ENCODE results near the gene TRAPPC3. TPM values are rescaled to one million over a fixed set of nuclear protein-coding genes. Genes with fewer than 3 reads are reported as not detected.

Gene TRAPPC3
- total RNA-seq, 4 donors from 2014 or later, result 10.6 to 70.6 (median 38.1) TPM

DNA sequence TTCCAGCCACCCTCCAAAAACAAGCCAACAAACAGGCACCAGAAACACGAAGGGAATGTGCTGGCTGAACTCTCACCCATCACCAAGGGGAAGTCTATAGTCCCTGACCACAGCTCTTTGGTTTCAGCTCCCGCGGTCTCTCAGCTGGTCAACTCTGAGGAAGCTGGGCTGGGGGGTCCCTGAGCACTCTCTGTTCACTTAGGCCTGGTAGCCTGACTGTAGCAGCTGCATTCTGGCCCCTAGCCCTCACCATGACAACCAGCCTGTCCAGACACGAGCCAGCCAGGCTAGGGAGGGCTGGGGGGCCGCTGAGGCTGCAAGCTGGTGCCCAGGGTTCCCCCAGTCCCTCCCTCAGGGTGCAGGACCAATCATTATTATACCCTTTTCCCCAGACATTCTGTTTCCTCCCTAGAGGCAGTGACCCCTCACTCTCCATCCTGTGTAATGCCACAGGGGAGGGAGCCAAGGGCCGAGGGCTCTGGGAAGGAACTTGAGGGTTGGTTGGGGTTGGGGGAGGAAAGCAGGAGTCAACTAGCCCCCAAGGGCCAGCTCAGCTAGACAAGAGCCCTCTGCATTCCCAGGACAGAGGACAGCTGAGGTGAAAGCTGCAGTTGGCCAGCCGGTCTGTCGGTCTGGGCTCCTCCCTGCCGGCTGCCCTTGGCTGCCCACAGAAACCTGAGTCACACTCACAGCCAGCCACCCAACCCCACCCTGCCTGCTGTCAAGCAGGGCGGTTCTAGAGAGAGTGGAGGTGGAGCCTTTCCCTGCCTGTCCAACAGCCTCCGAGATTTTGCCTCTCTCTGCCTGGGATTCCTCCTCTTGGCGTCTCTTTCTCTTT, 1.2 kb upstream of the TRAPPC3 start:
- intact Hi-C loops (cut with DNase I; ENCODE audit: low total_unique reads), result loop anchor here (2.0 to 10.0 kb wide), 2 partner anchors 38 to 134 kb away; no protein-coding TSS in a partner anchor
- Histone ChIP-seq H3K4me3 (no peak overlapping the region), H3K27me3 (no peaks in the 10 kb centered on the region), H3K36me3 (no peaks in the 10 kb centered on the region), H3K27ac (peak overlapping the region; percentile 89 to 98), H3K4me1 (peaks cover 13 to 20% of the 10 kb centered on the region in 2 donors), H3K9me3 (no peaks in the 10 kb centered on the region)
- TF ChIP-seq, protein P1, sequence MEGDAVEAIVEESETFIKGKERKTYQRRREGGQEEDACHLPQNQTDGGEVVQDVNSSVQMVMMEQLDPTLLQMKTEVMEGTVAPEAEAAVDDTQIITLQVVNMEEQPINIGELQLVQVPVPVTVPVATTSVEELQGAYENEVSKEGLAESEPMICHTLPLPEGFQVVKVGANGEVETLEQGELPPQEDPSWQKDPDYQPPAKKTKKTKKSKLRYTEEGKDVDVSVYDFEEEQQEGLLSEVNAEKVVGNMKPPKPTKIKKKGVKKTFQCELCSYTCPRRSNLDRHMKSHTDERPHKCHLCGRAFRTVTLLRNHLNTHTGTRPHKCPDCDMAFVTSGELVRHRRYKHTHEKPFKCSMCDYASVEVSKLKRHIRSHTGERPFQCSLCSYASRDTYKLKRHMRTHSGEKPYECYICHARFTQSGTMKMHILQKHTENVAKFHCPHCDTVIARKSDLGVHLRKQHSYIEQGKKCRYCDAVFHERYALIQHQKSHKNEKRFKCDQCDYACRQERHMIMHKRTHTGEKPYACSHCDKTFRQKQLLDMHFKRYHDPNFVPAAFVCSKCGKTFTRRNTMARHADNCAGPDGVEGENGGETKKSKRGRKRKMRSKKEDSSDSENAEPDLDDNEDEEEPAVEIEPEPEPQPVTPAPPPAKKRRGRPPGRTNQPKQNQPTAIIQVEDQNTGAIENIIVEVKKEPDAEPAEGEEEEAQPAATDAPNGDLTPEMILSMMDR (IDR thresholded peaks at IDR 0.05), result no peak
- peak; percentile 63 to 86 for TF ChIP-seq POLR2A (IDR thresholded peaks at IDR 0.05)
- DNase-seq, result peak; percentile 89 to 93

DNA sequence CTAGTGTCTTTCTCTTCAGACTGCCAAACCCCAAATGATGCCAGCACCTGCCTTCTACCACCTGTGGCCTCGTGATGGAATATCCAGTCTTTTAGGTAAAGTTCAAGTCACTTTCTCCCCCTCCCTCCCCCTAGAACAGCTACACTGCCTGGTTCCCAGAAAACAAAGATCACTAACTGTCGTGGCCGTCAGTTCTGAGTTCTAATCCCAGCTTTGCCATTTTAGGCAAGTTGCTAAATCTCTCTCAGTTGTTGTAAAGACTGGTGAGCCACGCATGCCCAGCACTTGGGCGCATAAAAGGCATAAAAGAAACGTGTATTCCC, 648 bp upstream of the TRAPPC3 start:
- Histone ChIP-seq H3K36me3 (no peaks in the 10 kb centered on the region), H3K9me3 (no peaks in the 10 kb centered on the region), H3K4me1 (peaks cover 13 to 20% of the 10 kb centered on the region in 2 donors), H3K4me3 (no peak overlapping the region), H3K27ac (peak overlapping the region; percentile 89 to 98), H3K27me3 (no peaks in the 10 kb centered on the region)
- TF ChIP-seq POLR2A (IDR thresholded peaks at IDR 0.05), result no peak
- TF ChIP-seq, protein P1 (IDR thresholded peaks at IDR 0.05), result no peak
- DNase-seq, result no peak
- intact Hi-C loops (cut with DNase I; ENCODE audit: low total_unique reads), result loop anchor here (2.0 to 10.0 kb wide), 2 partner anchors 39 to 135 kb away; no protein-coding TSS in a partner anchor

DNA sequence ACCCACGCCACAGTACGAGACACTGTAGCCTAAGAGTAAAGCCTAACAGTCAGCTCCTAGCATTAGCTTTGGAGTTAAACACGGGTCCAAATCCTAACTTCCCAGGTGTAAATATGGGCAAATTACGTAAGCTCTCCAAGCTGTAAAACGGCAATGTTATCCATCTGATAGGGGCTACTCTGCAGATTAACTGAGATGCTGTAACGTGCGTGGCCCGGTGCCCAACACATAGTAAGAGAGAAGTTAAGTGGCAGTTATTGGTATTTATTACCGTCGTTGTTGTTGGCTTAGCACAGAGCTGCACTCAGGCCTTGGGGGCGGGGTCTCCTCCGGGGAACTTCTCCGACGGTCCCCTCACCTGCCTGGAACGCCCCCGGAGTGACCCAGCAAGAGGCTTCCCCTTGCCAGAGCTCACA, 457 bp downstream of the TRAPPC3 start:
- peak overlapping the region; percentile 69 to 78 for H3K4me3 ChIP-seq
- H3K4me1 ChIP-seq, result peaks cover 13 to 20% of the 10 kb centered on the region in 2 donors

DNA sequence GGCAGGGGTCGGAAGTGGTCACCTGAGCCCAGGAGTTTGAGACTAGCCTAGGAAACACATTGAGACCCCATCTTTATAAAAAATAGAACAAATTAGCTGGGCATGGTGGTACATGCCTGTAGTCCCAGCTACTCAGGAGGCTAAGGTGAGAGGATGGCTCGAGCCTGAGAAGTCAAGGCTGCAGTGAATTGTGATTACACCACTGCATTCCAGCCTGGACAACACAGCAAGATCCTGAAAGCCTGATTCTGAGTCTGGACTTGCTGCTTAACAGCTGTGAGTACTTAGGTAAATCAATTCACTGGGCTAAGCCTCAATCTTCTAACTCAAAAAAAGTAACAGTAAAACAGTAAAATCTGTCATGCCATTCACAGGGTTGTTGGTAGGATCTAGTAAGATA, 4.9 kb downstream of the TRAPPC3 start:
- DNase-seq, result no peak
- Histone ChIP-seq H3K36me3 (no peaks in the 10 kb centered on the region), H3K27me3 (no peaks in the 10 kb centered on the region), H3K4me1 (peaks cover 4 to 5% of the 10 kb centered on the region in 2 donors), H3K4me3 (no peak overlapping the region), H3K27ac (no peak overlapping the region), H3K9me3 (no peaks in the 10 kb centered on the region)
- TF ChIP-seq, protein P1 (IDR thresholded peaks at IDR 0.05), result no peak
- no peak for TF ChIP-seq POLR2A (IDR thresholded peaks at IDR 0.05)
- intact Hi-C loops (cut with DNase I; ENCODE audit: low total_unique reads), result no loop called here

More for the DNA sequence above, 457 bp downstream of the TRAPPC3 start:
- intact Hi-C loops (cut with DNase I; ENCODE audit: low total_unique reads), result no loop called here
- H3K27me3 ChIP-seq, result no peaks in the 10 kb centered on the region
- no peaks in the 10 kb centered on the region for H3K9me3 ChIP-seq
- H3K27ac ChIP-seq, result peak overlapping the region; percentile 89 to 98
- DNase-seq, result no peak
- H3K36me3 ChIP-seq, result no peaks in the 10 kb centered on the region
- TF ChIP-seq, protein P1 (IDR thresholded peaks at IDR 0.05), result no peak
- TF ChIP-seq POLR2A (IDR thresholded peaks at IDR 0.05), result no peak

DNA sequence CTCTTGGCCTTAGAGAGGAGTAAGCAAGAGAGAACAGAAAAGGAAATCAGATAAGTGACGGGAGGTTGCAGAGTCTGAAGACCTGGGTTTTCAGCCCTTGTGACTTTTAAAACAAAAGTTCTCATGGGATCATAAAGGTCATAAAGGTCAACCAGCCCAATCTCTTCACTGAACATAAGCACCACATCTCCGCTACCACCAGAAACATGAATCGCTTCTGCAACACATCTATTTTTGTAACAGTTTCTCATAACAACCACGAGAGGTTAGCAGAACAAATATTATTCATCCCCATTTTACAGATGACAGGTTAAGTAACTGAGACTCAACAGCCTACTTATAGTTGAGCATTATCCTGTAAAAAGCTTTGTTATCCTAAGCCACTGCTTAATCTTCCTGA, 5.9 kb downstream of the TRAPPC3 start:
- peaks cover 4% of the 10 kb centered on the region in 2 donors for H3K4me1 ChIP-seq
- TF ChIP-seq, protein P1 (IDR thresholded peaks at IDR 0.05), result no peak
- no peak for TF ChIP-seq POLR2A (IDR thresholded peaks at IDR 0.05)
- intact Hi-C loops (cut with DNase I; ENCODE audit: low total_unique reads), result no loop called here

More for the DNA sequence above, 5.9 kb downstream of the TRAPPC3 start:
- Histone ChIP-seq H3K9me3 (no peaks in the 10 kb centered on the region), H3K36me3 (no peaks in the 10 kb centered on the region), H3K4me3 (no peak overlapping the region), H3K27me3 (no peaks in the 10 kb centered on the region), H3K27ac (no peak overlapping the region)
- DNase-seq, result no peak
